Lung (tissue), 12 donors: ENCODE results near the gene DNAH14. TPM values are rescaled to one million over a fixed set of nuclear protein-coding genes. Genes with fewer than 3 reads are reported as not detected.

Experiments used
- ATAC-seq: fragments of 200-7000 bp; cut with Tn5 transposase; one replicate; pipeline ENCODE4 v1.9.1; 2020; ENCODE audit warnings: moderate number of reproducible peaks; ENCODE audit not compliant: insufficient read depth, low FRiP score
- DNase-seq, 3 donors: peaks; one replicate each; pipeline ENCODE4 v3.0.0-alpha.2; 2013 to 2017
- H3K27ac ChIP-seq, 2 donors: one replicate each; pipeline ENCODE4 v1.5.1; 2013; ENCODE audit warnings: mild to moderate bottlenecking in 2 of 2, moderate library complexity in 2 of 2, control low read depth in 1 of 2, inconsistent platforms in 1 of 2, low read depth in 1 of 2, low read length in 1 of 2
- H3K27me3 ChIP-seq, 3 donors: one replicate each; pipeline ENCODE4 v1.5.1; 2013; ENCODE audit warnings: low read length in 2 of 3; ENCODE audit not compliant: control insufficient read depth in 3 of 3, insufficient read depth in 3 of 3
- H3K36me3 ChIP-seq, 4 donors: one replicate each; pipeline ENCODE4 v1.5.1; 2013; ENCODE audit warnings: low read length in 4 of 4, mild to moderate bottlenecking in 1 of 4, moderate library complexity in 1 of 4; ENCODE audit not compliant: control insufficient read depth in 4 of 4, insufficient read depth in 4 of 4
- H3K4me1 ChIP-seq, 5 donors: one replicate each; pipeline ENCODE4 v1.5.1; 2013; ENCODE audit warnings: low read length in 5 of 5, mild to moderate bottlenecking in 2 of 5, moderate library complexity in 1 of 5; ENCODE audit not compliant: control insufficient read depth in 5 of 5, insufficient read depth in 5 of 5
- H3K4me3 ChIP-seq: one replicate; pipeline ENCODE4 v1.5.1; 2013; ENCODE audit warnings: mild to moderate bottlenecking, control low read depth, moderate library complexity
- H3K9ac ChIP-seq, 2 donors: one replicate each; pipeline ENCODE4 v1.5.1; 2013; ENCODE audit warnings: low read length in 2 of 2, control low read depth in 1 of 2; ENCODE audit not compliant: insufficient read depth in 1 of 2
- H3K9me3 ChIP-seq, 4 donors: one replicate each; pipeline ENCODE4 v1.5.1; 2013; ENCODE audit warnings: low read length in 3 of 4, mild to moderate bottlenecking in 1 of 4, moderate library complexity in 1 of 4; ENCODE audit not compliant: control insufficient read depth in 4 of 4, insufficient read depth in 3 of 4
- WGBS, 2 donors: extraction: QIAGEN DNeasy Blood & Tissue Kit; methylation state at CpG; one replicate each; pipeline ENCODE4 v1.1.7; 2013; 5-methylcytosine and 5-hydroxymethylcytosine counted together
- polyA plus RNA-seq, 2 donors: library from polyadenylated mRNA; stranded (reverse); fragments of 200-250 nt; gene quantifications; one replicate each; pipeline ENCODE4 v1.2.1, GENCODE V29; 2013
- total RNA-seq, 2 donors: library from RNA; depleted of rRNA in 1 of 2; stranded (reverse); fragments of >200 nt in 1 of 2; gene quantifications; one replicate each; pipeline ENCODE4 v1.2.1, GENCODE V29; 2014 to 2021
- TF ChIP-seq, protein P1 (sequence below): IDR thresholded peaks from 2 replicates; pipeline ENCODE4 v1.5.1; 2012; ENCODE audit warnings: mild to moderate bottlenecking; ENCODE audit errors: control extremely low read depth, extremely low read depth
- donor health status: control.
- donor health status: control.
- donor health status: Bipolar disorder and iron deficiency.
- donor health status: healthy.
- donor health status: DM: yes; HTN: yes; CAD: no.

The DNAH14 gene
- total and polyA plus RNA-seq, 4 donors = 3.0 to 61.3 (median 7.9) TPM

DNA sequence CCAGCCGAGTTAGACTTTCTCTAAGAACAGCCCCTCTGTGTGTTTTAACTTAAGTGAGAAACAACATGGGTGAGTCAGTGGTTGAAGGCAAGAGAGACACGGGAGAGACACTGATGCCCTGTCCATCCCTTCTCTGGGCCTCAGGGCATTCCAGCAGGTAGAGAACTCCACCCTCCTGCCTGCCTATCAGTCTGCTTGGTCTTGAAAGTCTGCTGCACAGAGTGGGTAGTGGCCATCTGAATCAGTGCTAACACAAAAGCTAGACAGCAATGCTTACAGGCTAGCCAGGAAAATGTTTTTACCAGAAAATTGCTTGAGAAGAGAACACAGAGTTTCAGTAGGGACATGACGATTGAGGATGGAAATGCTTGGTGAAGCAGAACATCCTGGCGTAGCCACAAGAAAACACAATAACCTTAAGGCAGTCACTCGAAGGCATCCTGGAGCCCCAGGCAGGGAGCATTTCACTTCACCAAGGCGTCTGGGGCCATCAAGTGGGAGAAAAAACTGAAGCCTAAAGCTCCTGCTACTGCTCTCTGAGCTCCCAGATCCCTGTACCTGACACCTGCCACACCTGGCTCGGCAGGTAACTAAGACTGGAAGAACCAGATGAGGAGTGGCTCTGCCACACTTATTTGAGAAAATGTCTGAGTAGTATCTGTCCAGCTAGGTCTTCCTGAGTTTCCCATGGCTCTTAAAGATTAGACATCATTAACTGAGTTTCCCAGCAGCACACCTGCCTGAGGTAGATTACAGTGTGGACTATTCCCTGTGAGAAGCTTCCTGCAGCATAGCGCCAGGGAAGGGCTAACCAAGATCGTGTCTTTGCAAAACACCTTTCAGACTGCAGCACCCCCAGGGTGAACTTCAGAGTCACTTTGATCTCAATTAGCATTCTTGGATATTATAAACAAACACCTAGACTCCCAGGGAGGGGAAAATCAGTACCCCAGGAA is 516.4 kb downstream of the DNAH14 start:
- Histone ChIP-seq H3K4me1 (peaks cover 0 to 43% (median 19%) of the 10 kb centered on the region in 5 donors), H3K27me3 (no peaks in the 10 kb centered on the region), H3K36me3 (no peaks in the 10 kb centered on the region), H3K9me3 (no peaks in the 10 kb centered on the region), H3K4me3 (no peak overlapping the region), H3K27ac (peak overlapping the region; percentile 34 to 69), H3K9ac (no peak overlapping the region)
- DNase-seq (no peak), ATAC-seq (no peak)
- 52 to 62% methylated on average over 9 of the region's 9 CpGs for WGBS, 2 donors
- TF ChIP-seq, protein P1, sequence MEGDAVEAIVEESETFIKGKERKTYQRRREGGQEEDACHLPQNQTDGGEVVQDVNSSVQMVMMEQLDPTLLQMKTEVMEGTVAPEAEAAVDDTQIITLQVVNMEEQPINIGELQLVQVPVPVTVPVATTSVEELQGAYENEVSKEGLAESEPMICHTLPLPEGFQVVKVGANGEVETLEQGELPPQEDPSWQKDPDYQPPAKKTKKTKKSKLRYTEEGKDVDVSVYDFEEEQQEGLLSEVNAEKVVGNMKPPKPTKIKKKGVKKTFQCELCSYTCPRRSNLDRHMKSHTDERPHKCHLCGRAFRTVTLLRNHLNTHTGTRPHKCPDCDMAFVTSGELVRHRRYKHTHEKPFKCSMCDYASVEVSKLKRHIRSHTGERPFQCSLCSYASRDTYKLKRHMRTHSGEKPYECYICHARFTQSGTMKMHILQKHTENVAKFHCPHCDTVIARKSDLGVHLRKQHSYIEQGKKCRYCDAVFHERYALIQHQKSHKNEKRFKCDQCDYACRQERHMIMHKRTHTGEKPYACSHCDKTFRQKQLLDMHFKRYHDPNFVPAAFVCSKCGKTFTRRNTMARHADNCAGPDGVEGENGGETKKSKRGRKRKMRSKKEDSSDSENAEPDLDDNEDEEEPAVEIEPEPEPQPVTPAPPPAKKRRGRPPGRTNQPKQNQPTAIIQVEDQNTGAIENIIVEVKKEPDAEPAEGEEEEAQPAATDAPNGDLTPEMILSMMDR = no peak

DNA sequence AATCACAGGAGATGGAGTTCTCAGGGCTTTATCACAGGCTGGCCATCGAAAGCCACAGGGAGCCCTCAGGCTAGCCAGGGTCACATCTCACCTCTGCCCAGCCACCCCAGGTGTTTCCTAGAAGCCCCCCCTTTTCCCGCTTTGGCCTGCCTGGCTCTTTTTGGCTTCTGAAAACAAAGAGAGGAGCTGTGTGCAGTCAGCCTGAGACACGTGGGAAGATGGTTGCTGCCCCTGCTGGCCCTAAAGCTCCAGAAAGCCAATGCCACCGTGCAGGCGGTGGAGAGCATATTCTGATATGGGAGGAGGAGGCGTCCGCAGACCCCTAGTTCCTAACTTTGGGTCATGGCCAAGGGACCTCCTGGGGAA is 517.1 kb downstream of the DNAH14 start:
- H3K9me3 ChIP-seq = no peaks in the 10 kb centered on the region
- TF ChIP-seq, protein P1 = no peak
- H3K27me3 ChIP-seq = no peaks in the 10 kb centered on the region
- no peak overlapping the region for H3K9ac ChIP-seq
- no peak overlapping the region for H3K27ac ChIP-seq
- ATAC-seq (no peak), DNase-seq (peak in 1 of 3 donors; percentile 39)
- H3K4me3 ChIP-seq = no peak overlapping the region
- H3K36me3 ChIP-seq = no peaks in the 10 kb centered on the region
- H3K4me1 ChIP-seq = peaks cover 0 to 43% (median 19%) of the 10 kb centered on the region in 5 donors
- 68 to 76% methylated on average over 7 of the region's 7 CpGs for WGBS, 2 donors

DNA sequence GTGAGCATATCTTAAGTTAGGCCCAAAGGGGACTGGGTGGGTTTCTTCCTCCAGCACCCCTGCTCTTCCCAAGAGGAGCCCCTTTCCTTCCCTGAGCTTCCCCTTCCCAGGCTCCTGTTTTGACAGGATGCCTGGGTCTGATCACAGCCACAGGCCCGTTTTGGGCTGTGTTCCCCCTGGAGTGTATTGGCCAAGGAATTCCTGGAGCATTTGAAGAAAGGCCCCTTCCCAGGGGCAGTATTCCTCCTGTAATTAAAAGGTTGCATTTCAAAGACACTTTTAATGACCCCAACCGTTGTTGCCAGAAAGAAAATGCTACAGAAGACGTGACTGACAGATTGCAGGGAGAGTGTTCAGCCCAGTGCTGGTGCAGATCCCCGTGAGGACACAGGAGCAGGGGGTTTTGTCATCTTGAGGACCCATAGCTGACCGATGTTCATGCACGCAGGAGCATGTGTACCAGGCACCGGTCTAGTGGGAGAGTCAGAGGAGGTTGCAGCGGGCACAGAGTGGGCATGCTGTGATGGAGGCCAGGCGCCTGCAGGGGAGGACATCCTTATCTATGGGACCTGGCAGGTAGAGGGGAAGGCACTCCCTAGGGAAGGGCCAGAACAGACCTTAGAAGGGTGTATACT is 517.6 kb downstream of the DNAH14 start:
- DNase-seq = peak in 1 of 3 donors; percentile 62
- Histone ChIP-seq H3K27me3 (no peaks in the 10 kb centered on the region), H3K9ac (no peak overlapping the region), H3K27ac (peak overlapping the region in 1 of 2 donors; percentile 64), H3K9me3 (no peaks in the 10 kb centered on the region), H3K4me3 (no peak overlapping the region), H3K4me1 (peaks cover 0 to 43% (median 19%) of the 10 kb centered on the region in 5 donors), H3K36me3 (no peaks in the 10 kb centered on the region)
- no peak for ATAC-seq
- TF ChIP-seq, protein P1 = no peak
- WGBS, 2 donors = 72 to 76% methylated on average over 9 of the region's 9 CpGs
